Tibial nerve (tissue), 4 donors: ENCODE data around the gene WSB1. TPM values are rescaled to one million over a fixed set of nuclear protein-coding genes. Genes with fewer than 3 reads are reported as not detected.

Experiments used
- DNase-seq, 2 donors: peaks; one replicate each; pipeline ENCODE4 v3.0.0-alpha.2; 2019; ENCODE audit warnings: low spot score in 2 of 2
- H3K27ac ChIP-seq, 4 donors: fragments of 200-600 bp; sonication (generic) in 3 of 4; one replicate each; pipeline ENCODE4 v1.5.1; 2017 to 2019; ENCODE audit warnings: mild to moderate bottlenecking in 1 of 4
- H3K27me3 ChIP-seq, 2 donors: fragments of 200-600 bp; sonication (generic) in 1 of 2; one replicate each; pipeline versions ENCODE4 v1.5.1 to v1.6.0; 2017 to 2019
- H3K36me3 ChIP-seq, 3 donors: fragments of 200-600 bp; sonication (generic); one replicate each; pipeline ENCODE4 v1.5.1; 2018 to 2019
- H3K4me1 ChIP-seq, 4 donors: fragments of 200-600 bp; sonication (generic) in 3 of 4; one replicate each; pipeline ENCODE4 v1.5.1; 2017 to 2019
- H3K4me3 ChIP-seq, 4 donors: fragments of 200-600 bp; sonication (generic) in 3 of 4; one replicate each; pipeline ENCODE4 v1.5.1; 2017 to 2019; ENCODE audit warnings: mild to moderate bottlenecking in 1 of 4, moderate library complexity in 1 of 4
- H3K9me3 ChIP-seq, 4 donors: fragments of 200-600 bp; sonication (generic) in 3 of 4; one replicate each; pipeline ENCODE4 v1.5.1; 2017 to 2019
- EP300 ChIP-seq, 2 donors: sonication (generic); formaldehyde crosslinking; IDR thresholded peaks; one replicate each; pipeline ENCODE4 v1.6.1; 2017; ENCODE audit warnings: antibody characterized with exemption in 2 of 2, mild to moderate bottlenecking in 1 of 2
- POLR2A ChIP-seq, 2 donors: fragments of 450-650 bp; IDR thresholded peaks; one replicate each; pipeline ENCODE4 v1.6.1; 2017; ENCODE audit warnings: antibody characterized with exemption in 2 of 2, mild to moderate bottlenecking in 2 of 2, moderate library complexity in 2 of 2
- WGBS, 2 donors: methylation state at CpG; one replicate each; pipeline ENCODE4 v1.1.5; 2018; 5-methylcytosine and 5-hydroxymethylcytosine counted together
- total RNA-seq, 4 donors: library from RNA; depleted of rRNA; stranded (reverse); fragments of >200 nt; gene quantifications; one replicate each; pipeline ENCODE4 v1.1.0, GENCODE V29; 2016
- TF ChIP-seq, protein P1 (sequence below), 5 experiments: fragments of 200-600 bp in 3 of 5; fragments of 450-650 bp in 2 of 5; sonication (generic) in 3 of 5; IDR thresholded peaks; one replicate each; pipeline ENCODE4 v1.5.1; 2016 to 2019; ENCODE audit warnings: antibody characterized with exemption in 5 of 5, mild to moderate bottlenecking in 3 of 5, moderate library complexity in 2 of 5

WSB1 gene
- total RNA-seq, 4 donors from 2014 or later: 201 to 225 (median 213) TPM

DNA sequence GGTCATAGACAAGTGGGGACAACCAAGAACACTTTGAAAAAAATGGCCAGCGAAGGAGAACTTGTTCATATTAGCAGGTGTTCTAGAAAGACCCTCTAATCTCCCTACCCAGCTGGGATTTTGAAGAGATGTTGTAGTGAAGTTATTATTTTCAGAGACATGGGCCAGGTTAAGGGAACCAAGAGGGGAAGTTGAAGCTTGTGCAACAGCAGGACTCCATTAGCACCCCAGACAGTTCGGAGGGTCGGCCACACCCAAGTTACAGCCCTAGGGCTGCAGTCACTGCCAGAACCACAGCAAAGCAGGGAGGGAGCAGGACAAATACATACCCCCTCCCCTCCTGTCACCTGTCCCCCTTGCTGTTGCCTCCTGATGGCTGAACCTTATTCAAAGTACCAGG is 42.3 kb downstream of the WSB1 start:
- no peak overlapping the region for H3K27ac ChIP-seq
- H3K4me3 ChIP-seq: no peak overlapping the region
- H3K27me3 ChIP-seq: no peaks in the 10 kb centered on the region
- no peak for TF ChIP-seq POLR2A (IDR thresholded peaks at IDR 0.05)
- TF ChIP-seq EP300 (IDR thresholded peaks at IDR 0.05): no peak
- TF ChIP-seq, protein P1, sequence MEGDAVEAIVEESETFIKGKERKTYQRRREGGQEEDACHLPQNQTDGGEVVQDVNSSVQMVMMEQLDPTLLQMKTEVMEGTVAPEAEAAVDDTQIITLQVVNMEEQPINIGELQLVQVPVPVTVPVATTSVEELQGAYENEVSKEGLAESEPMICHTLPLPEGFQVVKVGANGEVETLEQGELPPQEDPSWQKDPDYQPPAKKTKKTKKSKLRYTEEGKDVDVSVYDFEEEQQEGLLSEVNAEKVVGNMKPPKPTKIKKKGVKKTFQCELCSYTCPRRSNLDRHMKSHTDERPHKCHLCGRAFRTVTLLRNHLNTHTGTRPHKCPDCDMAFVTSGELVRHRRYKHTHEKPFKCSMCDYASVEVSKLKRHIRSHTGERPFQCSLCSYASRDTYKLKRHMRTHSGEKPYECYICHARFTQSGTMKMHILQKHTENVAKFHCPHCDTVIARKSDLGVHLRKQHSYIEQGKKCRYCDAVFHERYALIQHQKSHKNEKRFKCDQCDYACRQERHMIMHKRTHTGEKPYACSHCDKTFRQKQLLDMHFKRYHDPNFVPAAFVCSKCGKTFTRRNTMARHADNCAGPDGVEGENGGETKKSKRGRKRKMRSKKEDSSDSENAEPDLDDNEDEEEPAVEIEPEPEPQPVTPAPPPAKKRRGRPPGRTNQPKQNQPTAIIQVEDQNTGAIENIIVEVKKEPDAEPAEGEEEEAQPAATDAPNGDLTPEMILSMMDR (IDR thresholded peaks at IDR 0.05): no peak
- 84 to 86% methylated on average over 3 of the region's 3 CpGs for WGBS, 2 donors
- DNase-seq: no peak
- H3K36me3 ChIP-seq: peaks cover 0 to 6% (median 0%) of the 10 kb centered on the region in 3 donors
- no peaks in the 10 kb centered on the region for H3K9me3 ChIP-seq
- peaks cover 0 to 28% (median 13%) of the 10 kb centered on the region in 4 donors for H3K4me1 ChIP-seq

DNA sequence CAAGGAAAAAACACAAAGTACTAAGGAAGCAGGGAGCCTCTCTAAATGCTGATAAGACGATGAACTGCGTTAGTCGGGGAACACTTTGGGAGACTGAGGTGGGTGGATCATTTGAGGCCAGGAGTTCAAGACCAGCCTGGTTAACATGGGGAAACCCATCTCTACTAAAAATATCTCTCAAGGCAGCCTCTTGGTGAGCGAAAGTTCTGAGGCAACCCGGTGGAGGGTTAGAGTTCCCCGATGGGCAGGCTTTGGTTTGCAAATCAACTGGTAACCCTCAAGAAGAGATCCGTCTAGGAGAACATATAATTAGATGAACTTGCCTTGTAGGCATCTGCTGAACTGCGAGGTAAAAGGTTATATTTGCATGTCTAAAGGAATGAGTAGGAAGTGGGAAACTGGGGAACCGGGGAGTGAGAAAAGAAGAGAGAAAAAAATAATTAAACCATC is 44.6 kb downstream of the WSB1 start:
- H3K27ac ChIP-seq: no peak overlapping the region
- H3K36me3 ChIP-seq: peaks cover 0 to 6% (median 0%) of the 10 kb centered on the region in 3 donors
- peaks cover 0 to 10% (median 3%) of the 10 kb centered on the region in 4 donors for H3K4me1 ChIP-seq
- TF ChIP-seq EP300 (IDR thresholded peaks at IDR 0.05): no peak
- no peak for TF ChIP-seq POLR2A (IDR thresholded peaks at IDR 0.05)
- TF ChIP-seq, protein P1 (IDR thresholded peaks at IDR 0.05): no peak
- H3K9me3 ChIP-seq: no peaks in the 10 kb centered on the region
- no peak for DNase-seq
- H3K27me3 ChIP-seq: no peaks in the 10 kb centered on the region
- 60 to 70% methylated on average over 9 of the region's 9 CpGs for WGBS, 2 donors
- no peak overlapping the region for H3K4me3 ChIP-seq

DNA sequence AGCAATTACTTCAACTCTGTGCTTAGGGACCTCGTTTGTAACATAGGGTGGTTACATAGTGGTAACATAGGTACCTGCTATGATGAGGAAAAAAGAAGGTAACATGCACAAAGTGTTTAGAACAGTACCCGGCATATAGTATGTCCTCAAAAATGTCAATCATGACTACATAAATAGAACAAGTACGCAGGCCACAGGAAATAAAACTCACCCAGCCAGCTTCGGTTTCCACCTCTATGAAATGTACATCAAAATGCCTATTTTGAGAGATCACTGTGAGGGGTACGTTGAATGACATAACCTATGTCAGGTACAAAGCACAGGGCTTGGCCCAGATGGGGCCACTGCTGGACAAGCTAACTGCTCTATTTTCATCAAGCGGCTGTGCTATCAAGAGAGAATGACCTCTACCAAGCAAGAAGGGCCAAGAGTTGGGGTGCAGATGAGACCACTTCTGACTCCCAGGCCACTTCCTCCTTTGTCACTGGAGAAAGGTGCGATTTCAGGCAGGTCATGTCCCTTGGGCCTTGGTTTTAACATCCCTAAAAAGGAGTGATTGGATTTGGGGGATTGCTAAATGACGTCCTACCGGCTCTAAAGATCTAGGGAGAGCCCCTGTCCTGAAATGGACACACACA is 45.4 kb downstream of the WSB1 start:
- 89 to 90% methylated on average over 9 of the region's 9 CpGs for WGBS, 2 donors
- Histone ChIP-seq H3K9me3 (no peaks in the 10 kb centered on the region), H3K4me3 (no peak overlapping the region), H3K36me3 (peaks cover 0 to 6% (median 0%) of the 10 kb centered on the region in 3 donors), H3K4me1 (peaks cover 0 to 10% (median 3%) of the 10 kb centered on the region in 4 donors), H3K27me3 (no peaks in the 10 kb centered on the region), H3K27ac (no peak overlapping the region)
- no peak for DNase-seq
- TF ChIP-seq, protein P1 (IDR thresholded peaks at IDR 0.05): no peak
- TF ChIP-seq EP300 (IDR thresholded peaks at IDR 0.05) (no peak), POLR2A (IDR thresholded peaks at IDR 0.05) (no peak)

DNA sequence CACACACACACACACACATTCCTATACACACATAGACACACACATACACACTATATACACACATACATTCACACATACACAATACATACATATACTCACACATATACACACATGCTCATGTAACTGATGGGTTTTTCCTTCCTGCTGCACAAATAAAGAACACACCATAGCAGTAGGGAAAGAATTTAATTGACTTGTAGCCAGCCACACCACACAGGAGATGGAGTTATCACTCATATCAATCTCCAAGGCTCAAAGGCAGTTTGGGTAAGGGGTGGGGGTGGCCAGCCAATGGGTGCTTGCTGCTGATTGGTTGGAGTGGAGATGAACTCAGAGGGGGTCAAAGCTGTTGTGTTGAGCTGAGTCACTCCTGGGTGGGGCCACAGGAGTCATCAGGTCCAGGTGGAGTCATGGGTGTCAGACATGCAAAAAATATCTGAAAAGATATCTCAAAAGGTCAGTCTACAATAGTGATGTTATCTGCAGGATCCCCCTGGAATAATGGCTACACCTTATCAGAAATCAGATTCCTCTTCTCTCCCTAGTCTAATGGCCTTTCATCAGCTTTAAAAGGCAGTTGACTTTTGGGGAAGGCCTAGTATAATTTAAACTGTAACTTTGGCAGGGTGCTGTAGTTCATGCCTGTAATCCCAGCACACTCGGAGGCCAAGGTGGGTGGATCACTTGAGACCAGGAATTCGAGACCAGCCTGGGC is 46.1 kb downstream of the WSB1 start:
- DNase-seq: no peak
- no peak overlapping the region for H3K27ac ChIP-seq
- H3K36me3 ChIP-seq: peaks cover 0 to 6% (median 0%) of the 10 kb centered on the region in 3 donors
- H3K4me1 ChIP-seq: peaks cover 0 to 14% (median 5%) of the 10 kb centered on the region in 4 donors
- no peaks in the 10 kb centered on the region for H3K9me3 ChIP-seq
- TF ChIP-seq POLR2A (IDR thresholded peaks at IDR 0.05): no peak
- TF ChIP-seq, protein P1 (IDR thresholded peaks at IDR 0.05): no peak
- TF ChIP-seq EP300 (IDR thresholded peaks at IDR 0.05): no peak
- H3K4me3 ChIP-seq: no peak overlapping the region
- no peaks in the 10 kb centered on the region for H3K27me3 ChIP-seq
- 84 to 92% methylated on average over 2 of the region's 2 CpGs for WGBS, 2 donors

DNA sequence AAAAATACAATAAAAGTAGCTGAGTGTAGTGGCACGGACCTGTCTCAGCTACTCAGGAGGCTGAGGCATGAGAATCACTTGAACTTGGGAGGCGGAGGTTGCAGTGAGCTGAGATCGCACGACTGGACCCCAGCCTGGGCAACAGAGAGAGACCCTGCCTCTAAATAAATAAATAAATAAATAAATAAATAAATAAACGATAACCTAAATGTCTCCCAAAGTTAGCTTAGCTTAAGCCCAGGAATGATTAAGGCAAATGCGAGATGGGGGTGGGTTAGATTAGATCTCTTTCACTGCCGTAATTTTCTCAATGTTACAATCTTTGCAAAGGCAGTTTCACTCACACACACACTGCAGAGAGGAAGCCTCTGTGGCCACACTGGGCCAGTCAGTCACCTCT is 46.7 kb downstream of the WSB1 start:
- H3K4me3 ChIP-seq: no peak overlapping the region
- TF ChIP-seq, protein P1 (IDR thresholded peaks at IDR 0.05): no peak
- TF ChIP-seq EP300 (IDR thresholded peaks at IDR 0.05) (no peak), POLR2A (IDR thresholded peaks at IDR 0.05) (no peak)
- H3K4me1 ChIP-seq: peaks cover 0 to 14% (median 5%) of the 10 kb centered on the region in 4 donors
- H3K27me3 ChIP-seq: no peaks in the 10 kb centered on the region
- H3K36me3 ChIP-seq: peaks cover 0 to 6% (median 0%) of the 10 kb centered on the region in 3 donors
- no peak overlapping the region for H3K27ac ChIP-seq
- WGBS, 2 donors: 84 to 93% methylated on average over 7 of the region's 7 CpGs
- no peak for DNase-seq
- H3K9me3 ChIP-seq: no peaks in the 10 kb centered on the region
